ENCODE data around the gene CELF2. TPM values are rescaled to one million over a fixed set of nuclear protein-coding genes. Genes with fewer than 3 reads are reported as not detected.

CELF2 gene
- polyA plus RNA-seq, 1 donor from 2014 or later = 55.5 TPM

DNA sequence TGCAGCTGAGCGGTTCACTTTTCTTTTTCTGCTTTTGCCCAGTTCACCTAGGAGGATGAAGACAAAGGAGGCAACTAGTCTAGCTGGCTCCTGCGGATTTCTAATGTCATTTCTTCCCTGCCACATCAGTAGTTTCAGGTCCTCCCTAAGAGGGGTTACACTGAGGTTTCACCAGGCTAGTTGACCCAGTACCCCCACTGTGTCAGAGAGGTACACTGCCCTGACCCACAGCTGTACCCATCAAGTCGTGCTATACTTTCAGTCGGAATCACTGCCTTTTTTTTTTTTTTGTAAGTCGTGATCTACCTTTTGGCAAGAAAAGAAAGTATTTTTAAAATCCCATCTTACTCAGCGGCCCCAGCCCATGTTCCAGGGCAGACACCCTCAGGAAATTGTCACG, 243.5 kb downstream of the CELF2 start:
- Histone ChIP-seq H3K9me3 (ENCODE audit: low read length) (no peaks in the 10 kb centered on the region), H3F3A (ENCODE audit: insufficient read depth, low read length, poor library complexity, severe bottlenecking) (no peaks in the 10 kb centered on the region), H3K4me2 (ENCODE audit: low read length) (no peak overlapping the region), H3K9ac (ENCODE audit: low read length) (no peak overlapping the region), H3K36me3 (ENCODE audit: insufficient read depth, low read length) (peaks cover 13% of the 10 kb centered on the region), H4K20me1 (ENCODE audit: insufficient read depth) (no peaks in the 10 kb centered on the region), H3K27me3 (ENCODE audit: insufficient read depth, low read depth, low read length) (no peaks in the 10 kb centered on the region), H3K79me2 (replicated peaks; ENCODE audit: insufficient read depth, low read length) (peaks cover 3% of the 10 kb centered on the region), H2AFZ (ENCODE audit: low read depth, low read length) (no peak overlapping the region), H3K9me2 (ENCODE audit: insufficient read depth, low read length) (no peaks in the 10 kb centered on the region), H3K4me3 (ENCODE audit: low read length) (no peak overlapping the region), H3K27ac (ENCODE audit: low read length) (no peak overlapping the region)
- no peak for TF ChIP-seq EP300 (conservative IDR thresholded peaks at IDR 0.05; ENCODE audit: poor library complexity, severe bottlenecking)
- TF ChIP-seq, protein P1, sequence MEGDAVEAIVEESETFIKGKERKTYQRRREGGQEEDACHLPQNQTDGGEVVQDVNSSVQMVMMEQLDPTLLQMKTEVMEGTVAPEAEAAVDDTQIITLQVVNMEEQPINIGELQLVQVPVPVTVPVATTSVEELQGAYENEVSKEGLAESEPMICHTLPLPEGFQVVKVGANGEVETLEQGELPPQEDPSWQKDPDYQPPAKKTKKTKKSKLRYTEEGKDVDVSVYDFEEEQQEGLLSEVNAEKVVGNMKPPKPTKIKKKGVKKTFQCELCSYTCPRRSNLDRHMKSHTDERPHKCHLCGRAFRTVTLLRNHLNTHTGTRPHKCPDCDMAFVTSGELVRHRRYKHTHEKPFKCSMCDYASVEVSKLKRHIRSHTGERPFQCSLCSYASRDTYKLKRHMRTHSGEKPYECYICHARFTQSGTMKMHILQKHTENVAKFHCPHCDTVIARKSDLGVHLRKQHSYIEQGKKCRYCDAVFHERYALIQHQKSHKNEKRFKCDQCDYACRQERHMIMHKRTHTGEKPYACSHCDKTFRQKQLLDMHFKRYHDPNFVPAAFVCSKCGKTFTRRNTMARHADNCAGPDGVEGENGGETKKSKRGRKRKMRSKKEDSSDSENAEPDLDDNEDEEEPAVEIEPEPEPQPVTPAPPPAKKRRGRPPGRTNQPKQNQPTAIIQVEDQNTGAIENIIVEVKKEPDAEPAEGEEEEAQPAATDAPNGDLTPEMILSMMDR (IDR thresholded peaks at IDR 0.05; ENCODE audit: poor library complexity, severe bottlenecking) = no peak
- TF ChIP-seq MXI1 (conservative IDR thresholded peaks at IDR 0.05; ENCODE audit: poor library complexity, severe bottlenecking) = no peak
- no peak for TF ChIP-seq TAF1 (IDR thresholded peaks at IDR 0.05; ENCODE audit: low read depth)
- TF ChIP-seq EZH2 (IDR thresholded peaks at IDR 0.05; ENCODE audit: borderline replicate concordance, insufficient read depth, low read length, poor library complexity, severe bottlenecking) = no peak
- no peak for TF ChIP-seq SMC3 (conservative IDR thresholded peaks at IDR 0.05; ENCODE audit: poor library complexity)
- no peak for TF ChIP-seq RAD21 (conservative IDR thresholded peaks at IDR 0.05)
- TF ChIP-seq, protein P2, sequence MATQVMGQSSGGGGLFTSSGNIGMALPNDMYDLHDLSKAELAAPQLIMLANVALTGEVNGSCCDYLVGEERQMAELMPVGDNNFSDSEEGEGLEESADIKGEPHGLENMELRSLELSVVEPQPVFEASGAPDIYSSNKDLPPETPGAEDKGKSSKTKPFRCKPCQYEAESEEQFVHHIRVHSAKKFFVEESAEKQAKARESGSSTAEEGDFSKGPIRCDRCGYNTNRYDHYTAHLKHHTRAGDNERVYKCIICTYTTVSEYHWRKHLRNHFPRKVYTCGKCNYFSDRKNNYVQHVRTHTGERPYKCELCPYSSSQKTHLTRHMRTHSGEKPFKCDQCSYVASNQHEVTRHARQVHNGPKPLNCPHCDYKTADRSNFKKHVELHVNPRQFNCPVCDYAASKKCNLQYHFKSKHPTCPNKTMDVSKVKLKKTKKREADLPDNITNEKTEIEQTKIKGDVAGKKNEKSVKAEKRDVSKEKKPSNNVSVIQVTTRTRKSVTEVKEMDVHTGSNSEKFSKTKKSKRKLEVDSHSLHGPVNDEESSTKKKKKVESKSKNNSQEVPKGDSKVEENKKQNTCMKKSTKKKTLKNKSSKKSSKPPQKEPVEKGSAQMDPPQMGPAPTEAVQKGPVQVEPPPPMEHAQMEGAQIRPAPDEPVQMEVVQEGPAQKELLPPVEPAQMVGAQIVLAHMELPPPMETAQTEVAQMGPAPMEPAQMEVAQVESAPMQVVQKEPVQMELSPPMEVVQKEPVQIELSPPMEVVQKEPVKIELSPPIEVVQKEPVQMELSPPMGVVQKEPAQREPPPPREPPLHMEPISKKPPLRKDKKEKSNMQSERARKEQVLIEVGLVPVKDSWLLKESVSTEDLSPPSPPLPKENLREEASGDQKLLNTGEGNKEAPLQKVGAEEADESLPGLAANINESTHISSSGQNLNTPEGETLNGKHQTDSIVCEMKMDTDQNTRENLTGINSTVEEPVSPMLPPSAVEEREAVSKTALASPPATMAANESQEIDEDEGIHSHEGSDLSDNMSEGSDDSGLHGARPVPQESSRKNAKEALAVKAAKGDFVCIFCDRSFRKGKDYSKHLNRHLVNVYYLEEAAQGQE (IDR thresholded peaks at IDR 0.05; ENCODE audit: borderline replicate concordance) = no peak
- no peak for TF ChIP-seq POLR2AphosphoS5 (IDR thresholded peaks at IDR 0.05)

DNA sequence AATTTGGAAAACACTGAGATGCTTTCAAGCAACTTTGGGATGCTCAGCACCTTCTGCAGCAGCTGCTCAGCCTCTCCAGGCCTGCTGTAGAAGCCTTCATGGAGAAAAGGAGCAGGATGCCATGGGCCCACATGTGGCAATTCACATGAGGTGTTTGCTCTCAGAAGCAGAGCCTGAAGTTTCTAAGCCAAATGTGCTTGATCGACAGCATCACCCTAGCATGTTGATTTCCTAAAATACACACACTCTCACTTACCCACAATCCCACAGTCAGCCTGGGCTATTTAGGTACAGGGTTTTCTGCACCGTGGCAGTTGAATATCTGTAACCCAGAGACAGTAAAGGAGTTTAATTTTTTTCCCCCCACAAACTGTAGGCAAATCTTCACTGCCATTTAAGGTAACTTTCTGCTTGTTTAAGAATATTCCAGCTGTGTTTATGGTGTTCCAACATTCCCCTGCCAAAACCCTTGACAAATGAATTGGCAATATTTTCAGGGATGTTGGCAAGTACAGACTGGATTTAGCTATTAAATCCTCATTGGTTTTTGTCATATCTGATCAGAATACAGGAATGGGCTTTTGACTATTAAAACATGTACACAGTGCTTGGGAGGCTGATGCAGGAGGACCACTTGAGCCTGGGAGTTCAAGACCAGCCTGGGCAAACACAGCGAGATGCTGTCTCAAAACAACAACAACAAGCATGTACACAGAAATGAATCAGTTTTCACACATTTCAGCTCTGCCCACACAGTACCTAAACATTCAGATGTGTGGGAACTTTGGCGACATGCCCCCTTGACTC, 244.2 kb downstream of the CELF2 start:
- Histone ChIP-seq H3K9ac (ENCODE audit: low read length) (no peak overlapping the region), H3K36me3 (ENCODE audit: insufficient read depth, low read length) (peaks cover 13% of the 10 kb centered on the region), H3K27ac (ENCODE audit: low read length) (peak overlapping the region; percentile 84), H3F3A (ENCODE audit: insufficient read depth, low read length, poor library complexity, severe bottlenecking) (no peaks in the 10 kb centered on the region), H3K9me3 (ENCODE audit: low read length) (no peaks in the 10 kb centered on the region), H3K4me2 (ENCODE audit: low read length) (no peak overlapping the region), H3K4me3 (ENCODE audit: low read length) (no peak overlapping the region), H3K79me2 (replicated peaks; ENCODE audit: insufficient read depth, low read length) (peaks cover 3% of the 10 kb centered on the region), H2AFZ (ENCODE audit: low read depth, low read length) (no peak overlapping the region), H3K9me2 (ENCODE audit: insufficient read depth, low read length) (no peaks in the 10 kb centered on the region), H4K20me1 (ENCODE audit: insufficient read depth) (no peaks in the 10 kb centered on the region), H3K27me3 (ENCODE audit: insufficient read depth, low read depth, low read length) (no peaks in the 10 kb centered on the region)
- TF ChIP-seq EP300 (conservative IDR thresholded peaks at IDR 0.05; ENCODE audit: poor library complexity, severe bottlenecking) = no peak
- TF ChIP-seq, protein P1 (IDR thresholded peaks at IDR 0.05; ENCODE audit: poor library complexity, severe bottlenecking) = no peak
- TF ChIP-seq, protein P2 (IDR thresholded peaks at IDR 0.05; ENCODE audit: borderline replicate concordance) = no peak
- no peak for TF ChIP-seq SMC3 (conservative IDR thresholded peaks at IDR 0.05; ENCODE audit: poor library complexity)
- no peak for TF ChIP-seq EZH2 (IDR thresholded peaks at IDR 0.05; ENCODE audit: borderline replicate concordance, insufficient read depth, low read length, poor library complexity, severe bottlenecking)
- no peak for TF ChIP-seq RAD21 (conservative IDR thresholded peaks at IDR 0.05)
- no peak for TF ChIP-seq POLR2AphosphoS5 (IDR thresholded peaks at IDR 0.05)
- no peak for TF ChIP-seq TAF1 (IDR thresholded peaks at IDR 0.05; ENCODE audit: low read depth)
- no peak for TF ChIP-seq MXI1 (conservative IDR thresholded peaks at IDR 0.05; ENCODE audit: poor library complexity, severe bottlenecking)
